T47D (cell line): Measurements from ENCODE around the gene CCDC18.
"Not testable (repeated sequence)": the region's sequence is repeated elsewhere in the genome, so short reads cannot be mapped to it uniquely, and the experiment has no call there.

Source experiments
- DNase-seq, 2 experiments: peaks; one replicate each; pipeline versions ENCODE4 v3.0.0 to v3.0.0-alpha.2; 2011 to 2012; ENCODE audit warnings: low read depth in 1 of 2, low spot score in 1 of 2
- JUND ChIP-seq: IDR thresholded peaks from 2 replicates; pipeline ENCODE4 v1.6.1; 2012; ENCODE audit warnings: low read depth
- in situ Hi-C: cut with HindIII; loops from 2 replicates; pipeline ENCODE4 v1.10.0; 2016; ENCODE audit warnings: low sequenced_read_pairs, low pct_unique_long_range_greater_than_20kb

The CCDC18 gene

DNA sequence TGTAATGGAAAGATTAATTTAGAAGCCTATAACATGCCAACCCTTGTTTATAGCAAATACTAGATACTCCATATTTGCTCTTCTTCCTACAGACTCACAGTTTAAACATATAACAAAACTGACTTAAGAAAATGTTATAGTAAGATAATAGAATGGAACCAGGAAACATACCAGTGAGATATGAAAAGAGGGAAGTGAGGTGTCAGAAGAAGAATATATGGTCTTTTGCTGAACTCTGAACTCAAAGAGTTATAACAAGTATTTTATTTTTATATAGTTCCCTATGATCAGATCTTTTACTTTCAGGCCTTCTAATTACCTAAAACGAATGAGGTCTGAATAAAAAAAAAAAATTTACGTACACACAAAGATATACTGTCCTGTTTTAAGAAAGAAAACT is 21.2 kb upstream of the CCDC18 start:
- TF ChIP-seq JUND, result no peak
- in situ Hi-C loops, result no loop called here
- no peak for DNase-seq

- in situ Hi-C loops, DNase-seq: not testable (repeated sequence)
Measured at GRCh38 chr1:93163314-93163713, 17.2 kb upstream of the CCDC18 start.

DNA sequence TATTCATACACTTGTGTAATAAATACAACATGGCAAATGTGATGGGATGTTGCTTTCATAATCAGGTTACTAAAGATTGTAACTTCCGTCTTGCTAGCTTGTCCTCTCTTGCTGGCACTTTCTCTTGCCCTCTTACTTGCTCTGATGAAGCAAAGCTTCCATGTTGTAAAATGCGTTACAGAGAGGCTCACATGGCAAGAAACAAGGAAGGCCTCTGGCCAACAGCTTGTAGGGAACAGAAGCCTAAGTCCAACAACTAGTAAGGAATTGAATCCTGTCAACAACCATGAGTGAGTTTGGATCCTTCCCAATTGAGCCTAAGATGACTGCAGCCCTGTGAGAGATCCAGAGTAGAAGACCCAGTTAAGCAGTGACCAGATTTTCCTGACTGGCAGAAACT is 15.7 kb upstream of the CCDC18 start:
- DNase-seq, result no peak
- in situ Hi-C loops, result no loop called here
- no peak for TF ChIP-seq JUND

- in situ Hi-C loops, DNase-seq: not testable (repeated sequence)
Measured at GRCh38 chr1:93165895-93166294, 14.6 kb upstream of the CCDC18 start.

DNA sequence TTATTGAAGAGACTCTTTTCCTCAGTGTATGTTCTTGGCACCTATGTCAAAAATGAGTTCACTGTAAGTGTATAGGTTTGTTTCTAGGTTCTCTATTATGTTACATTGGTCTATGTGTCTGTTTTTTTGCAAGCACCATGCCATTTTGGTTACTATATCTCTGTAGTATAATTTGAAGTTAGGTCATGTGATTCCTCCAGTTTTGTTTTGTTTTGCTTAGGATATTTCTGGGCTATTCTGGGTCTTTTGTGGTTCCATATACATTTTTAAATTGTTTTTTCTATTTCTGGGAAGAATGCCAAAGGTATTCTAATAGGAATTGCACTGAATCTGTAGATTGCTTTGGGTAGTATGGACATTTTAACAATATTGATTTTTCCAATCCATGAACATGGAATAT is 13.5 kb upstream of the CCDC18 start:
- TF ChIP-seq JUND, result no peak
- in situ Hi-C loops, result no loop called here
- DNase-seq, result no peak

GRCh38 chr1:93170141-93170678 is 10.3 kb upstream of the CCDC18 start:
- DNase-seq, in situ Hi-C loops: not testable (repeated sequence)

DNA sequence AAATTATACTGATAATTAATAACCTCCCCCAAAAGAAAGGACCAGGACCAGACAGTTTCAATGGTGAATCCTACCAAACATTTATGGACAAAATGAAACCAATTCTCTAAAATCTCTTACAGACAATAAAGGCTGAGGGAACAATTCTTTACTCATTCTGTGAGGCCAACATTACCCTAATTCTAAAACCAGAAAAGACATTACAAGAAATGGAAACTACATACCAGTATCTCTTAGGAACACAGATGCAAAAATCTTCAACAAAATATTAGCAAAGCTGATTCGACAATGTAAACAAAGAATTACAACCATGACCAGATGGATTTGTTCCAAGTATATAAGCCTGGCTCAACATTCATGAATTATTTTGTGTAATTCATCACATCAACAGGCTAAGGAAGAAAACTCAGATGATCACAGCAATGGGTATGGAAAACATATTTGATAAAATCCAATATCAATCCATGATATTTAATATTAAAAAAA is 8.9 kb upstream of the CCDC18 start:
- in situ Hi-C loops, result no loop called here
- no peak for DNase-seq
- no peak for TF ChIP-seq JUND

- in situ Hi-C loops, result no loop called here
- TF ChIP-seq JUND, result no peak
- no peak for DNase-seq
Measured at GRCh38 chr1:93172778-93173177, 7.7 kb upstream of the CCDC18 start.

- DNase-seq, in situ Hi-C loops: not testable (repeated sequence)
Measured at GRCh38 chr1:93174638-93175037, 5.9 kb upstream of the CCDC18 start.

GRCh38 chr1:93177991-93178390 is 2.5 kb upstream of the CCDC18 start:
- DNase-seq, result no peak
- no peak for TF ChIP-seq JUND
- in situ Hi-C loops, result no loop called here

- no peak for DNase-seq
- in situ Hi-C loops, result no loop called here
- no peak for TF ChIP-seq JUND
Measured at GRCh38 chr1:93178418-93178817, 2.1 kb upstream of the CCDC18 start.

GRCh38 chr1:93179886-93180722 is 420 bp upstream of the CCDC18 start, which contains the start of gene TMED5:
TMED5 (minus strand) TSS chr1:93180413; CDS start chr1:93180242, 171 bp downstream.
- in situ Hi-C loops, result no loop called here
- peak; percentile 73 to 97 for DNase-seq
- TF ChIP-seq JUND, result no peak

DNA sequence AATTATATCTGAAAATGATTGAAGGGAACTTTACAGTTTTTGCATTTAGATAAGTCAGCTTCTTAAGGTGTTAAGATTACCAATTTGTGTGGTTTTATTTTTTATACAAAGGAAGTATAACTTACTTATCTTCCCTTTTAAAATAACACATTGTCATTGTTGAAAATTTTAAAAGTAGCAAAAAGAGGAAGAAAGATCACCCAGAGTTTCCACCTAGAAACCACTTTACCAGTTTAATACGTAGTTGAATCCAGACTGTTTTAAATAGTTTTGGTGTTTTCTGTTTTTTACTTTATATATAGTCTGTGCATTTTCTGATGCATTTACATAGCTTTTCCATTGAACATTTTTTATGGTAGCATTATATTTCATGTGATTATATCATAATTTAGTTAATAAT is 6.1 kb downstream of the CCDC18 start:
- DNase-seq, result no peak
- in situ Hi-C loops, result no loop called here
- TF ChIP-seq JUND, result no peak
